Left ventricle myocardium superior (tissue), 1 donor: ENCODE results near the gene EEF2. TPM values are rescaled to one million over a fixed set of nuclear protein-coding genes. Genes with fewer than 3 reads are reported as not detected.
"Not testable (repeated sequence)": the region's sequence is repeated elsewhere in the genome, so short reads cannot be mapped to it uniquely, and the experiment has no call there.

Source experiments
- ATAC-seq: fragments of 200-7000 bp; cut with Tn5 transposase; one replicate; pipeline ENCODE4 v1.9.1; 2020; ENCODE audit warnings: mild to moderate bottlenecking, moderate library complexity
- DNase-seq: peaks from one replicate; pipeline ENCODE4 v3.0.0-alpha.2; 2020
- intact Hi-C: fragments of 100-400 bp; cut with micrococcal nuclease; formaldehyde crosslinking; loops from one replicate; pipeline ENCODE4 v1.11.0; 2022
- total RNA-seq: library from RNA; stranded (reverse); fragmentation: NEBNext Ultra II Directional; extraction: Animal tissue kit (Norgen Biotek cat#: 25700); gene quantifications from one replicate; pipeline ENCODE4 v1.2.1, GENCODE V29; 2021
- donor health status: DM: no; HTN: yes; CAD: no; lungs with severe emphysema.

EEF2 gene
- total RNA-seq, 1 donor from 2014 or later, result 2,417 TPM

- intact Hi-C loops, result no loop called here
- no peak for DNase-seq
- ATAC-seq, result no peak
Observed at GRCh38 chr19:4016486-4016885, 31.2 kb upstream of the EEF2 start.

- intact Hi-C loops, result no loop called here
- ATAC-seq (peak; percentile 58), DNase-seq (peak; percentile 65)
Observed at GRCh38 chr19:4015705-4016402, 30.6 kb upstream of the EEF2 start.

GRCh38 chr19:4014541-4015491, 29.6 kb upstream of the EEF2 start:
- ATAC-seq (peak; percentile 49), DNase-seq (peak; percentile 65)
- intact Hi-C loops, result no loop called here

- intact Hi-C loops, result no loop called here
- DNase-seq (no peak), ATAC-seq (peak; percentile 8)
Observed at GRCh38 chr19:4013886-4014540, 28.8 kb upstream of the EEF2 start.

- DNase-seq (no peak), ATAC-seq (no peak)
- intact Hi-C loops, result no loop called here
Observed at GRCh38 chr19:4012975-4013634, 27.8 kb upstream of the EEF2 start.

- intact Hi-C loops, result no loop called here
- no peak for ATAC-seq
- DNase-seq, result no peak
Observed at GRCh38 chr19:4012092-4012974, 27.1 kb upstream of the EEF2 start.

- intact Hi-C loops, DNase-seq, ATAC-seq: not testable (repeated sequence)
Observed at GRCh38 chr19:4011430-4011829, 26.2 kb upstream of the EEF2 start.

- intact Hi-C loops, result no loop called here
- ATAC-seq (no peak), DNase-seq (no peak)
Observed at GRCh38 chr19:4010808-4011110, 25.5 kb upstream of the EEF2 start.

GRCh38 chr19:4009990-4010807, 24.9 kb upstream of the EEF2 start:
- DNase-seq (no peak), ATAC-seq (no peak)
- intact Hi-C loops, result no loop called here

- DNase-seq (peak; percentile 48), ATAC-seq (peak; percentile 5)
- intact Hi-C loops, result no loop called here
Observed at GRCh38 chr19:4007836-4008539, 22.7 kb upstream of the EEF2 start.

- intact Hi-C loops, result no loop called here
- peak; percentile 95 for ATAC-seq
- peak; percentile 98 for DNase-seq
Observed at GRCh38 chr19:4007021-4007835, 22.0 kb upstream of the EEF2 start, which contains the start of gene PIAS4. Gene PIAS4, plus strand, starts transcription at chr19:4007736. Its CDS starts 25 bp downstream, at chr19:4007761.

- intact Hi-C loops, DNase-seq, ATAC-seq: not testable (repeated sequence)
Observed at GRCh38 chr19:4005436-4005835, 20.2 kb upstream of the EEF2 start.

- intact Hi-C loops, DNase-seq, ATAC-seq: not testable (repeated sequence)
Observed at GRCh38 chr19:4000798-4001197, 15.5 kb upstream of the EEF2 start.

GRCh38 chr19:3998667-3999412, 13.6 kb upstream of the EEF2 start:
- ATAC-seq, DNase-seq, intact Hi-C loops: not testable (repeated sequence)

- intact Hi-C loops, result no loop called here
- DNase-seq (no peak), ATAC-seq (no peak)
Observed at GRCh38 chr19:3995607-3996006, 10.3 kb upstream of the EEF2 start.

- DNase-seq, result no peak
- no peak for ATAC-seq
- intact Hi-C loops, result no loop called here
Observed at GRCh38 chr19:3990815-3991117, 5.5 kb upstream of the EEF2 start.
